Keratinocyte (primary cell): Measurements from ENCODE around the gene GPR83.

Experiments used
- CTCF ChIP-seq, 3 experiments: IDR thresholded peaks in 1 of 3; conservative IDR thresholded peaks in 1 of 3; optimal IDR thresholded peaks in 1 of 3; 2 replicates in 2 of 3; 3 replicates in 1 of 3; pipeline versions ENCODE3 to v1.5.1; 2011; ENCODE audit warnings: low read length in 3 of 3, mild to moderate bottlenecking in 3 of 3, moderate library complexity in 2 of 3, control low read depth in 1 of 3, inconsistent platforms in 1 of 3; ENCODE audit not compliant: insufficient read depth in 2 of 3; ENCODE audit errors: extremely low read depth in 1 of 3
- EZH2 ChIP-seq: IDR thresholded peaks from one replicate; pipeline ENCODE4 v1.6.1; 2012; ENCODE audit warnings: inconsistent platforms, mild to moderate bottlenecking, low read length, moderate library complexity

- no peak for TF ChIP-seq CTCF (optimal IDR thresholded peaks at IDR 0.05 in 1 of 3, IDR thresholded peaks at IDR 0.05 in 1 of 3, conservative IDR thresholded peaks at IDR 0.05 in 1 of 3; ENCODE audit: extremely low read depth in 1 of 3, insufficient read depth in 2 of 3, low read length in 3 of 3)
- no peak for TF ChIP-seq EZH2
Observed at GRCh38 chr11:94336033-94336432, 65.2 kb downstream of the GPR83 start.
